GM19239 (cell line): Measurements from ENCODE around the gene ARMC5.
"Not testable (repeated sequence)": the region's sequence is repeated elsewhere in the genome, so short reads cannot be mapped to it uniquely, and the experiment has no call there.

Experiments used
- DNase-seq: peaks from one replicate; pipeline ENCODE4 v3.0.0; 2011; ENCODE audit warnings: low spot score; ENCODE audit not compliant: insufficient read length
- FAIRE-seq: peaks from 2 replicates; lab custom pipeline; 2011; peaks lifted over from hg19 to GRCh38; lab: Jason Lieb, UNC

The ARMC5 gene

GRCh38 chr16:31489616-31490584 is 30.6 kb downstream of the ARMC5 start:
- FAIRE-seq (no peak), DNase-seq (no peak)

GRCh38 chr16:31491778-31492418 is 32.6 kb downstream of the ARMC5 start:
- no peak for FAIRE-seq

GRCh38 chr16:31493506-31494125 is 34.3 kb downstream of the ARMC5 start:
- DNase-seq (no peak), FAIRE-seq (no peak)

More at GRCh38 chr16:31491778-31492418, 32.6 kb downstream of the ARMC5 start:
- DNase-seq, result no peak

- no peak for FAIRE-seq
- no peak for DNase-seq
Measured at GRCh38 chr16:31496670-31497069, 37.4 kb downstream of the ARMC5 start.

GRCh38 chr16:31498493-31498892 is 39.2 kb downstream of the ARMC5 start:
- no peak for DNase-seq
- FAIRE-seq, result no peak

- DNase-seq, result no peak
- no peak for FAIRE-seq
Measured at GRCh38 chr16:31499928-31500327, 40.6 kb downstream of the ARMC5 start.

GRCh38 chr16:31501226-31501965 is 42.1 kb downstream of the ARMC5 start:
- no peak for FAIRE-seq

GRCh38 chr16:31501966-31502348 is 42.7 kb downstream of the ARMC5 start:
- DNase-seq (no peak), FAIRE-seq (no peak)

More at GRCh38 chr16:31501226-31501965, 42.1 kb downstream of the ARMC5 start:
- no peak for DNase-seq

GRCh38 chr16:31502981-31503380 is 43.7 kb downstream of the ARMC5 start:
- DNase-seq, result no peak
- no peak for FAIRE-seq

GRCh38 chr16:31503555-31503954 is 44.3 kb downstream of the ARMC5 start:
- not testable (repeated sequence) for FAIRE-seq, DNase-seq

GRCh38 chr16:31504159-31504558 is 44.9 kb downstream of the ARMC5 start:
- FAIRE-seq (no peak), DNase-seq (no peak)

- FAIRE-seq (no peak), DNase-seq (no peak)
Measured at GRCh38 chr16:31505483-31505882, 46.2 kb downstream of the ARMC5 start.

- no peak for FAIRE-seq
Measured at GRCh38 chr16:31507617-31507928, 48.3 kb downstream of the ARMC5 start.

GRCh38 chr16:31507929-31508705 is 48.8 kb downstream of the ARMC5 start, which contains the start of gene RUSF1:
RUSF1 (minus strand) TSS chr16:31508391; CDS start chr16:31508373, 18 bp downstream.
- FAIRE-seq, result peak; percentile 47
- peak; percentile 83 for DNase-seq

More at GRCh38 chr16:31507617-31507928, 48.3 kb downstream of the ARMC5 start:
- no peak for DNase-seq

GRCh38 chr16:31508706-31509195 is 49.5 kb downstream of the ARMC5 start:
- no peak for DNase-seq
- peak; percentile 61 for FAIRE-seq

- FAIRE-seq, result no peak
- no peak for DNase-seq
Measured at GRCh38 chr16:31513126-31513525, 53.8 kb downstream of the ARMC5 start.

GRCh38 chr16:31513884-31514283 is 54.6 kb downstream of the ARMC5 start:
- no peak for DNase-seq
- FAIRE-seq, result no peak
